H1 (cell line): ENCODE data around the gene PDZD2. TPM values are rescaled to one million over a fixed set of nuclear protein-coding genes. Genes with fewer than 3 reads are reported as not detected.

Experiments used
- HDAC2 ChIP-seq, 2 experiments: fragments of 300-600 bp in 1 of 2; sonication (generic) in 1 of 2; IDR thresholded peaks; 2 replicates each; pipeline ENCODE4 v1.6.1; 2011 to 2012; ENCODE audit warnings: low read depth in 2 of 2, low read length in 2 of 2, mild to moderate bottlenecking in 2 of 2, moderate library complexity in 2 of 2, borderline replicate concordance in 1 of 2, inconsistent platforms in 1 of 2
- polyA plus RNA-seq, 7 experiments: library from polyadenylated mRNA; depleted of rRNA in 3 of 7; stranded (reverse) in 5 of 7; unstranded in 2 of 7; fragments of >200 nt in 5 of 7; fragments of 200-250 nt in 2 of 7; gene quantifications; 1 replicate in 5 of 7; 2 replicates in 1 of 7; 4 replicates in 1 of 7; pipeline versions ENCODE4 v1.2.1 to v1.2.3, GENCODE V29; 2011 to 2013; ENCODE audit warnings: missing spikeins in 2 of 7, mixed read lengths in 2 of 7
- total RNA-seq: library from RNA; stranded (reverse); fragmentation: NEBNext Ultra II Directional; extraction: Animal tissue kit (Norgen Biotek cat#: 25700); gene quantifications from 2 replicates; pipeline ENCODE4 v1.2.1, GENCODE V29; 2021
- TF ChIP-seq, protein P1 (sequence below): fragments of 300-600 bp; sonication (generic); IDR thresholded peaks from 2 replicates; pipeline ENCODE4 v1.7.1; 2012; ENCODE audit warnings: low read length, moderate library complexity, mild to moderate bottlenecking, inconsistent platforms; ENCODE audit not compliant: insufficient replicate concordance

The PDZD2 gene
- total and polyA plus RNA-seq, 2 of the 8 experiments (the other 6 are each of a cell fraction or from before 2014, with no cell fraction given), result 1.2 to 6.8 TPM

DNA sequence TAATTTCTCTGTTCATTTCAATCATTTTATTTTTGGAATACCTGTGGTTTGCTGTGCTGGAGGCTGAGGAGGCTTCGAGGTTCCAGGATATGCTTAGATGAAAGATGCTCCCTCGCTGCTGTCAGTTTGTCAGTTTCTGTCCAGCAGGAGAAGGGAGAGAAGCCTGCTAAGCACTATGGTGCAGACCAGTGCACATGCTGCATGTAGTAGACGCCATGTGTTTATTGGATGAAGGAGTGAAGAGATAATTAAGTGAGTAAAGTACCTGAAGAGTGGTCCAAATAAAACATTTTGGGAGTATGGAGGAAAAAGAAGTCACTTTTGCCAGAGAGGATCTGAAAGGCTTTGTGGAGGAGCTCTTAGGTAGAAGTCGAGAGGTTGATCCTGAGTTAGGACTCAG is 2.1 kb downstream of the PDZD2 start (continued):
- TF ChIP-seq, protein P1, sequence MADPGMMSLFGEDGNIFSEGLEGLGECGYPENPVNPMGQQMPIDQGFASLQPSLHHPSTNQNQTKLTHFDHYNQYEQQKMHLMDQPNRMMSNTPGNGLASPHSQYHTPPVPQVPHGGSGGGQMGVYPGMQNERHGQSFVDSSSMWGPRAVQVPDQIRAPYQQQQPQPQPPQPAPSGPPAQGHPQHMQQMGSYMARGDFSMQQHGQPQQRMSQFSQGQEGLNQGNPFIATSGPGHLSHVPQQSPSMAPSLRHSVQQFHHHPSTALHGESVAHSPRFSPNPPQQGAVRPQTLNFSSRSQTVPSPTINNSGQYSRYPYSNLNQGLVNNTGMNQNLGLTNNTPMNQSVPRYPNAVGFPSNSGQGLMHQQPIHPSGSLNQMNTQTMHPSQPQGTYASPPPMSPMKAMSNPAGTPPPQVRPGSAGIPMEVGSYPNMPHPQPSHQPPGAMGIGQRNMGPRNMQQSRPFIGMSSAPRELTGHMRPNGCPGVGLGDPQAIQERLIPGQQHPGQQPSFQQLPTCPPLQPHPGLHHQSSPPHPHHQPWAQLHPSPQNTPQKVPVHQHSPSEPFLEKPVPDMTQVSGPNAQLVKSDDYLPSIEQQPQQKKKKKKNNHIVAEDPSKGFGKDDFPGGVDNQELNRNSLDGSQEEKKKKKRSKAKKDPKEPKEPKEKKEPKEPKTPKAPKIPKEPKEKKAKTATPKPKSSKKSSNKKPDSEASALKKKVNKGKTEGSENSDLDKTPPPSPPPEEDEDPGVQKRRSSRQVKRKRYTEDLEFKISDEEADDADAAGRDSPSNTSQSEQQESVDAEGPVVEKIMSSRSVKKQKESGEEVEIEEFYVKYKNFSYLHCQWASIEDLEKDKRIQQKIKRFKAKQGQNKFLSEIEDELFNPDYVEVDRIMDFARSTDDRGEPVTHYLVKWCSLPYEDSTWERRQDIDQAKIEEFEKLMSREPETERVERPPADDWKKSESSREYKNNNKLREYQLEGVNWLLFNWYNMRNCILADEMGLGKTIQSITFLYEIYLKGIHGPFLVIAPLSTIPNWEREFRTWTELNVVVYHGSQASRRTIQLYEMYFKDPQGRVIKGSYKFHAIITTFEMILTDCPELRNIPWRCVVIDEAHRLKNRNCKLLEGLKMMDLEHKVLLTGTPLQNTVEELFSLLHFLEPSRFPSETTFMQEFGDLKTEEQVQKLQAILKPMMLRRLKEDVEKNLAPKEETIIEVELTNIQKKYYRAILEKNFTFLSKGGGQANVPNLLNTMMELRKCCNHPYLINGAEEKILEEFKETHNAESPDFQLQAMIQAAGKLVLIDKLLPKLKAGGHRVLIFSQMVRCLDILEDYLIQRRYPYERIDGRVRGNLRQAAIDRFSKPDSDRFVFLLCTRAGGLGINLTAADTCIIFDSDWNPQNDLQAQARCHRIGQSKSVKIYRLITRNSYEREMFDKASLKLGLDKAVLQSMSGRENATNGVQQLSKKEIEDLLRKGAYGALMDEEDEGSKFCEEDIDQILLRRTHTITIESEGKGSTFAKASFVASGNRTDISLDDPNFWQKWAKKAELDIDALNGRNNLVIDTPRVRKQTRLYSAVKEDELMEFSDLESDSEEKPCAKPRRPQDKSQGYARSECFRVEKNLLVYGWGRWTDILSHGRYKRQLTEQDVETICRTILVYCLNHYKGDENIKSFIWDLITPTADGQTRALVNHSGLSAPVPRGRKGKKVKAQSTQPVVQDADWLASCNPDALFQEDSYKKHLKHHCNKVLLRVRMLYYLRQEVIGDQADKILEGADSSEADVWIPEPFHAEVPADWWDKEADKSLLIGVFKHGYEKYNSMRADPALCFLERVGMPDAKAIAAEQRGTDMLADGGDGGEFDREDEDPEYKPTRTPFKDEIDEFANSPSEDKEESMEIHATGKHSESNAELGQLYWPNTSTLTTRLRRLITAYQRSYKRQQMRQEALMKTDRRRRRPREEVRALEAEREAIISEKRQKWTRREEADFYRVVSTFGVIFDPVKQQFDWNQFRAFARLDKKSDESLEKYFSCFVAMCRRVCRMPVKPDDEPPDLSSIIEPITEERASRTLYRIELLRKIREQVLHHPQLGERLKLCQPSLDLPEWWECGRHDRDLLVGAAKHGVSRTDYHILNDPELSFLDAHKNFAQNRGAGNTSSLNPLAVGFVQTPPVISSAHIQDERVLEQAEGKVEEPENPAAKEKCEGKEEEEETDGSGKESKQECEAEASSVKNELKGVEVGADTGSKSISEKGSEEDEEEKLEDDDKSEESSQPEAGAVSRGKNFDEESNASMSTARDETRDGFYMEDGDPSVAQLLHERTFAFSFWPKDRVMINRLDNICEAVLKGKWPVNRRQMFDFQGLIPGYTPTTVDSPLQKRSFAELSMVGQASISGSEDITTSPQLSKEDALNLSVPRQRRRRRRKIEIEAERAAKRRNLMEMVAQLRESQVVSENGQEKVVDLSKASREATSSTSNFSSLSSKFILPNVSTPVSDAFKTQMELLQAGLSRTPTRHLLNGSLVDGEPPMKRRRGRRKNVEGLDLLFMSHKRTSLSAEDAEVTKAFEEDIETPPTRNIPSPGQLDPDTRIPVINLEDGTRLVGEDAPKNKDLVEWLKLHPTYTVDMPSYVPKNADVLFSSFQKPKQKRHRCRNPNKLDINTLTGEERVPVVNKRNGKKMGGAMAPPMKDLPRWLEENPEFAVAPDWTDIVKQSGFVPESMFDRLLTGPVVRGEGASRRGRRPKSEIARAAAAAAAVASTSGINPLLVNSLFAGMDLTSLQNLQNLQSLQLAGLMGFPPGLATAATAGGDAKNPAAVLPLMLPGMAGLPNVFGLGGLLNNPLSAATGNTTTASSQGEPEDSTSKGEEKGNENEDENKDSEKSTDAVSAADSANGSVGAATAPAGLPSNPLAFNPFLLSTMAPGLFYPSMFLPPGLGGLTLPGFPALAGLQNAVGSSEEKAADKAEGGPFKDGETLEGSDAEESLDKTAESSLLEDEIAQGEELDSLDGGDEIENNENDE, result no peak
- TF ChIP-seq HDAC2 (IDR thresholded peaks at IDR 0.05; ENCODE audit: borderline replicate concordance in 1 of 2, low read depth in 2 of 2, low read length in 2 of 2), result no peak
